Uterus (tissue), 2 donors: Measurements from ENCODE around the gene FOXE3.

Experiments used
- CTCF ChIP-seq, 4 experiments: fragments of 200-600 bp in 2 of 4; fragments of 450-650 bp in 2 of 4; sonication (generic) in 2 of 4; IDR thresholded peaks; one replicate each; pipeline ENCODE4 v1.5.1; 2016 to 2019; ENCODE audit warnings: antibody characterized with exemption in 4 of 4, mild to moderate bottlenecking in 2 of 4, moderate library complexity in 1 of 4
- POLR2A ChIP-seq, 2 donors: fragments of 450-650 bp; IDR thresholded peaks; one replicate each; pipeline ENCODE4 v1.6.1; 2016; ENCODE audit warnings: antibody characterized with exemption in 2 of 2, mild to moderate bottlenecking in 1 of 2, moderate library complexity in 1 of 2

- no peak for TF ChIP-seq CTCF (IDR thresholded peaks at IDR 0.05)
- TF ChIP-seq POLR2A (IDR thresholded peaks at IDR 0.05) = no peak
Observed at GRCh38 chr1:47433477-47434050, 17.5 kb downstream of the FOXE3 start.
